HL-60 (cell line): ENCODE data around the gene ZNF423.

Experiments used
- GABPA ChIP-seq: IDR thresholded peaks from 2 replicates; pipeline ENCODE4 v1.6.1; 2012; ENCODE audit warnings: low read depth
- POLR2AphosphoS5 ChIP-seq: IDR thresholded peaks from 2 replicates; pipeline ENCODE4 v1.6.1; 2012; ENCODE audit warnings: low read depth
- REST ChIP-seq: IDR thresholded peaks from 2 replicates; pipeline ENCODE4 v1.6.1; 2012; ENCODE audit warnings: low read depth; ENCODE audit not compliant: insufficient replicate concordance
- SPI1 ChIP-seq: IDR thresholded peaks from 2 replicates; pipeline ENCODE4 v1.6.1; 2012; ENCODE audit warnings: low read depth, mild to moderate bottlenecking, borderline replicate concordance
- TF ChIP-seq, protein P1 (sequence below): IDR thresholded peaks from one replicate; pipeline ENCODE4 v1.5.1; 2011; ENCODE audit warnings: low read length, control low read depth, inconsistent platforms; ENCODE audit not compliant: insufficient read depth

GRCh38 chr16:49521734-49522325 lies 334.1 kb downstream of the ZNF423 start:
- TF ChIP-seq, protein P1, sequence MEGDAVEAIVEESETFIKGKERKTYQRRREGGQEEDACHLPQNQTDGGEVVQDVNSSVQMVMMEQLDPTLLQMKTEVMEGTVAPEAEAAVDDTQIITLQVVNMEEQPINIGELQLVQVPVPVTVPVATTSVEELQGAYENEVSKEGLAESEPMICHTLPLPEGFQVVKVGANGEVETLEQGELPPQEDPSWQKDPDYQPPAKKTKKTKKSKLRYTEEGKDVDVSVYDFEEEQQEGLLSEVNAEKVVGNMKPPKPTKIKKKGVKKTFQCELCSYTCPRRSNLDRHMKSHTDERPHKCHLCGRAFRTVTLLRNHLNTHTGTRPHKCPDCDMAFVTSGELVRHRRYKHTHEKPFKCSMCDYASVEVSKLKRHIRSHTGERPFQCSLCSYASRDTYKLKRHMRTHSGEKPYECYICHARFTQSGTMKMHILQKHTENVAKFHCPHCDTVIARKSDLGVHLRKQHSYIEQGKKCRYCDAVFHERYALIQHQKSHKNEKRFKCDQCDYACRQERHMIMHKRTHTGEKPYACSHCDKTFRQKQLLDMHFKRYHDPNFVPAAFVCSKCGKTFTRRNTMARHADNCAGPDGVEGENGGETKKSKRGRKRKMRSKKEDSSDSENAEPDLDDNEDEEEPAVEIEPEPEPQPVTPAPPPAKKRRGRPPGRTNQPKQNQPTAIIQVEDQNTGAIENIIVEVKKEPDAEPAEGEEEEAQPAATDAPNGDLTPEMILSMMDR = no peak
- no peak for TF ChIP-seq POLR2AphosphoS5
- TF ChIP-seq GABPA = no peak
- no peak for TF ChIP-seq REST
- no peak for TF ChIP-seq SPI1
